Fibroblast of lung (primary cell): ENCODE data around the gene ATP8B2. TPM values are rescaled to one million over a fixed set of nuclear protein-coding genes. Genes with fewer than 3 reads are reported as not detected.

Source experiments
- DNase-seq, 2 donors: peaks; one replicate each; pipeline versions ENCODE4 v3.0.0 to v3.0.0-alpha.2; 2010; ENCODE audit warnings: low read depth in 2 of 2
- H2AFZ ChIP-seq: 2 replicates; pipeline ENCODE4 v1.5.1; 2012; ENCODE audit warnings: low read length, control low read depth, inconsistent platforms
- H3K27ac ChIP-seq: 2 replicates; pipeline ENCODE4 v1.5.1; 2011; ENCODE audit warnings: low read length, control low read depth; ENCODE audit not compliant: insufficient read depth
- H3K27me3 ChIP-seq: 2 replicates; pipeline ENCODE4 v1.5.1; 2011; ENCODE audit warnings: mild to moderate bottlenecking, low read length; ENCODE audit not compliant: control insufficient read depth, insufficient read depth
- H3K36me3 ChIP-seq: 2 replicates; pipeline ENCODE4 v1.5.1; 2011; ENCODE audit warnings: low read length; ENCODE audit not compliant: control insufficient read depth, insufficient read depth
- H3K4me1 ChIP-seq: 2 replicates; pipeline ENCODE4 v1.5.1; 2011; ENCODE audit warnings: low read length; ENCODE audit not compliant: control insufficient read depth, insufficient read depth; ENCODE audit errors: extremely low read depth
- H3K4me2 ChIP-seq: 2 replicates; pipeline ENCODE4 v1.5.1; 2011; ENCODE audit warnings: low read length, control low read depth; ENCODE audit not compliant: insufficient read depth; ENCODE audit errors: extremely low read depth
- H3K4me3 ChIP-seq, 4 experiments: fragments of 200-600 bp in 1 of 4; sonication (generic) in 1 of 4; replicated peaks in 1 of 4; 2 replicates each; pipeline ENCODE4 v1.5.1; 2011 to 2016; ENCODE audit warnings: low read length in 4 of 4, low read depth in 3 of 4, mild to moderate bottlenecking in 3 of 4, control low read depth in 2 of 4, inconsistent platforms in 1 of 4, mixed read lengths in 1 of 4; ENCODE audit not compliant: insufficient read depth in 1 of 4; ENCODE audit errors: control extremely low read depth in 1 of 4
- H3K79me2 ChIP-seq: 2 replicates; pipeline ENCODE4 v1.5.1; 2012; ENCODE audit warnings: mild to moderate bottlenecking, low read length, inconsistent platforms; ENCODE audit not compliant: control insufficient read depth, insufficient read depth
- H3K9ac ChIP-seq: 2 replicates; pipeline ENCODE4 v1.5.1; 2011; ENCODE audit warnings: mild to moderate bottlenecking, low read length, control low read depth; ENCODE audit not compliant: insufficient read depth
- H3K9me3 ChIP-seq: 2 replicates; pipeline ENCODE4 v1.5.1; 2012; ENCODE audit warnings: low read depth, low read length; ENCODE audit not compliant: control insufficient read depth, insufficient read depth
- H4K20me1 ChIP-seq: 2 replicates; pipeline ENCODE4 v1.5.1; 2011; ENCODE audit warnings: low read length; ENCODE audit not compliant: control insufficient read depth, insufficient read depth; ENCODE audit errors: extremely low read depth
- CTCF ChIP-seq, 2 donors: IDR thresholded peaks in 1 of 2; conservative IDR thresholded peaks in 1 of 2; 1 replicate in 1 of 2; 2 replicates in 1 of 2; pipeline ENCODE4 v1.5.1; 2011 to 2012; ENCODE audit warnings: low read length in 2 of 2, control low read depth in 1 of 2, inconsistent platforms in 1 of 2, low read depth in 1 of 2, mild to moderate bottlenecking in 1 of 2
- EZH2 ChIP-seq: IDR thresholded peaks from 2 replicates; pipeline ENCODE4 v1.5.1; 2012; ENCODE audit warnings: low read length, control low read depth, mild to moderate bottlenecking; ENCODE audit errors: missing control alignments
- polyA plus RNA-seq, 2 donors: library from polyadenylated mRNA; depleted of rRNA in 1 of 2; stranded (reverse) in 1 of 2; unstranded in 1 of 2; fragments of >200 nt; gene quantifications; 2 replicates each; pipeline ENCODE4 v1.2.1, GENCODE V29; 2011 to 2012; ENCODE audit warnings: missing spikeins in 1 of 2
- total RNA-seq: library from RNA; depleted of rRNA; stranded (reverse); fragments of >200 nt; gene quantifications from 2 replicates; pipeline ENCODE4 v1.2.1, GENCODE V29; 2014

ATP8B2 gene
- total and polyA plus RNA-seq, 2 donors (not counting 1 experiment from before 2014, with no cell fraction given), result 101 to 205 TPM

GRCh38 chr1:154398141-154398540 is 72.8 kb downstream of the ATP8B2 start:
- no peaks in the 10 kb centered on the region for H4K20me1 ChIP-seq
- no peaks in the 10 kb centered on the region for H3K36me3 ChIP-seq
- no peak overlapping the region for H3K9ac ChIP-seq
- H3K27ac ChIP-seq, result no peak overlapping the region
- peaks cover 6% of the 10 kb centered on the region for H3K27me3 ChIP-seq
- H3K79me2 ChIP-seq, result no peaks in the 10 kb centered on the region
- no peaks in the 10 kb centered on the region for H3K4me1 ChIP-seq
- no peaks in the 10 kb centered on the region for H3K9me3 ChIP-seq
- TF ChIP-seq EZH2 (no peak), CTCF (conservative IDR thresholded peaks at IDR 0.05 in 1 of 2, IDR thresholded peaks at IDR 0.05 in 1 of 2; ENCODE audit: low read depth in 1 of 2, low read length in 2 of 2) (no peak)
- no peak overlapping the region for H2AFZ ChIP-seq
- H3K4me2 ChIP-seq, result no peak overlapping the region
- no peak for DNase-seq
- H3K4me3 ChIP-seq, result no peak overlapping the region

GRCh38 chr1:154398678-154399077 is 73.4 kb downstream of the ATP8B2 start:
- Histone ChIP-seq H3K9ac (no peak overlapping the region), H3K27ac (no peak overlapping the region), H3K4me1 (no peaks in the 10 kb centered on the region), H3K27me3 (peaks cover 11% of the 10 kb centered on the region), H3K4me3 (no peak overlapping the region), H2AFZ (no peak overlapping the region), H3K36me3 (no peaks in the 10 kb centered on the region), H4K20me1 (no peaks in the 10 kb centered on the region), H3K4me2 (no peak overlapping the region), H3K79me2 (no peaks in the 10 kb centered on the region), H3K9me3 (no peaks in the 10 kb centered on the region)
- DNase-seq, result no peak
- no peak for TF ChIP-seq EZH2
- no peak for TF ChIP-seq CTCF (conservative IDR thresholded peaks at IDR 0.05 in 1 of 2, IDR thresholded peaks at IDR 0.05 in 1 of 2; ENCODE audit: low read depth in 1 of 2, low read length in 2 of 2)

- no peaks in the 10 kb centered on the region for H3K9me3 ChIP-seq
- H2AFZ ChIP-seq, result no peak overlapping the region
- peaks cover 11% of the 10 kb centered on the region for H3K27me3 ChIP-seq
- H3K9ac ChIP-seq, result no peak overlapping the region
- H3K27ac ChIP-seq, result no peak overlapping the region
- H3K4me3 ChIP-seq, result no peak overlapping the region
- TF ChIP-seq EZH2, result no peak
- TF ChIP-seq CTCF (conservative IDR thresholded peaks at IDR 0.05 in 1 of 2, IDR thresholded peaks at IDR 0.05 in 1 of 2; ENCODE audit: low read depth in 1 of 2, low read length in 2 of 2), result no peak
- no peaks in the 10 kb centered on the region for H3K4me1 ChIP-seq
- no peak overlapping the region for H3K4me2 ChIP-seq
- DNase-seq, result no peak
- no peaks in the 10 kb centered on the region for H3K36me3 ChIP-seq
- no peaks in the 10 kb centered on the region for H3K79me2 ChIP-seq
- no peaks in the 10 kb centered on the region for H4K20me1 ChIP-seq
Observed at GRCh38 chr1:154400381-154400801, 75.1 kb downstream of the ATP8B2 start.

Other genes starting within 250 kb of the ATP8B2 start
- gene NUP210L, start 170.5 kb upstream of the ATP8B2 start, total RNA-seq, result under 0.01 and 0.17 TPM in 2 replicates
- gene NUP210L, start 170.5 kb upstream of the ATP8B2 start, polyA plus RNA-seq, result 0.01 and 0.08 TPM in 2 replicates
- gene TPM3, start 133.4 kb upstream of the ATP8B2 start, total RNA-seq, result 135 and 215 TPM in 2 replicates
- gene TPM3, start 133.4 kb upstream of the ATP8B2 start, polyA plus RNA-seq, result 842 and 1,032 TPM in 2 replicates
- gene CFAP141, start 119.2 kb upstream of the ATP8B2 start, total RNA-seq, result not detected in 2 replicates
- gene CFAP141, start 119.2 kb upstream of the ATP8B2 start, polyA plus RNA-seq, result not detected in 2 replicates
- 37.5 and 51.9 TPM in 2 replicates for gene UBAP2L, start 104.6 kb upstream of the ATP8B2 start, total RNA-seq
- gene UBAP2L, start 104.6 kb upstream of the ATP8B2 start, polyA plus RNA-seq, result 180 and 235 TPM in 2 replicates
- 127 and 152 TPM in 2 replicates for gene HAX1, start 52.9 kb upstream of the ATP8B2 start, total RNA-seq
- gene HAX1, start 52.9 kb upstream of the ATP8B2 start, polyA plus RNA-seq, result 89.9 and 97.9 TPM in 2 replicates
- gene AQP10, start 4.4 kb upstream of the ATP8B2 start, total RNA-seq, result not detected in 2 replicates
- not detected in 2 replicates for gene AQP10, start 4.4 kb upstream of the ATP8B2 start, polyA plus RNA-seq
- 12.8 and 21.0 TPM in 2 replicates for gene IL6R, start 79.8 kb downstream of the ATP8B2 start, total RNA-seq
- 14.5 and 22.7 TPM in 2 replicates for gene IL6R, start 79.8 kb downstream of the ATP8B2 start, polyA plus RNA-seq
- under 0.01 TPM in 1 of 2 replicates, not detected in the other for gene TDRD10, start 176.7 kb downstream of the ATP8B2 start, total RNA-seq
- not detected in 2 replicates for gene TDRD10, start 176.7 kb downstream of the ATP8B2 start, polyA plus RNA-seq
- gene SHE, start 176.9 kb downstream of the ATP8B2 start, total RNA-seq, result under 0.01 TPM in 1 of 2 replicates, not detected in the other
- not detected in 2 replicates for gene SHE, start 176.9 kb downstream of the ATP8B2 start, polyA plus RNA-seq
- 23.6 and 27.0 TPM in 2 replicates for gene UBE2Q1, start 233.1 kb downstream of the ATP8B2 start, total RNA-seq
- 18.1 and 20.1 TPM in 2 replicates for gene UBE2Q1, start 233.1 kb downstream of the ATP8B2 start, polyA plus RNA-seq
- gene CHRNB2, start 242.3 kb downstream of the ATP8B2 start, total RNA-seq, result under 0.01 TPM in 1 of 2 replicates, not detected in the other
- gene CHRNB2, start 242.3 kb downstream of the ATP8B2 start, polyA plus RNA-seq, result 0.02 TPM in 2 replicates